NCI-H1930 (cell line): ENCODE results near the gene ASIC4.

Experiments used
- DNase-seq, 2 experiments: peaks; one replicate each; lab custom pipeline; 2025; lab: John Stamatoyannopoulos, UW

The ASIC4 gene

GRCh38 chr2:219514196-219514761, at the start of gene ASIC4:
Gene ASIC4, plus strand, starts transcription at chr2:219514482. Its CDS starts 243 bp downstream, at chr2:219514725.
- DNase-seq = no peak

- DNase-seq = no peak
Observed at GRCh38 chr2:219465659-219466561, 48.4 kb upstream of the ASIC4 start.

GRCh38 chr2:219466816-219467735, 47.2 kb upstream of the ASIC4 start:
- no peak for DNase-seq

- no peak for DNase-seq
Observed at GRCh38 chr2:219467736-219468075, 46.6 kb upstream of the ASIC4 start.

GRCh38 chr2:219468410-219469185, 45.7 kb upstream of the ASIC4 start:
- no peak for DNase-seq

- DNase-seq = no peak
Observed at GRCh38 chr2:219469186-219469724, 45.0 kb upstream of the ASIC4 start.

- no peak for DNase-seq
Observed at GRCh38 chr2:219470429-219470828, 43.9 kb upstream of the ASIC4 start.

- no peak for DNase-seq
Observed at GRCh38 chr2:219471476-219472371, 42.6 kb upstream of the ASIC4 start.

- no peak for DNase-seq
Observed at GRCh38 chr2:219472629-219473187, 41.6 kb upstream of the ASIC4 start.

- DNase-seq = no peak
Observed at GRCh38 chr2:219473511-219473910, 40.8 kb upstream of the ASIC4 start.

- no peak for DNase-seq
Observed at GRCh38 chr2:219474285-219475060, 39.8 kb upstream of the ASIC4 start.

GRCh38 chr2:219475278-219475677, 39.0 kb upstream of the ASIC4 start:
- DNase-seq = no peak

GRCh38 chr2:219475697-219476651, 38.3 kb upstream of the ASIC4 start:
- peak; percentile 21 to 41 for DNase-seq

- DNase-seq = no peak
Observed at GRCh38 chr2:219476652-219477151, 37.6 kb upstream of the ASIC4 start.

GRCh38 chr2:219477179-219477578, 37.1 kb upstream of the ASIC4 start:
- no peak for DNase-seq

- no peak for DNase-seq
Observed at GRCh38 chr2:219477815-219478214, 36.5 kb upstream of the ASIC4 start.

- DNase-seq = no peak
Observed at GRCh38 chr2:219478916-219479315, 35.4 kb upstream of the ASIC4 start.

- no peak for DNase-seq
Observed at GRCh38 chr2:219480004-219480403, 34.3 kb upstream of the ASIC4 start.
